DMS153 treated with DMSO at 0.1 percent for 48 hours (cell line): Measurements from ENCODE around the gene ALAS1.

Source experiments
- DNase-seq: peaks from one replicate; lab custom pipeline; 2025; ENCODE audit not compliant: unreplicated experiment; lab: John Stamatoyannopoulos, UW

ALAS1 gene

DNA sequence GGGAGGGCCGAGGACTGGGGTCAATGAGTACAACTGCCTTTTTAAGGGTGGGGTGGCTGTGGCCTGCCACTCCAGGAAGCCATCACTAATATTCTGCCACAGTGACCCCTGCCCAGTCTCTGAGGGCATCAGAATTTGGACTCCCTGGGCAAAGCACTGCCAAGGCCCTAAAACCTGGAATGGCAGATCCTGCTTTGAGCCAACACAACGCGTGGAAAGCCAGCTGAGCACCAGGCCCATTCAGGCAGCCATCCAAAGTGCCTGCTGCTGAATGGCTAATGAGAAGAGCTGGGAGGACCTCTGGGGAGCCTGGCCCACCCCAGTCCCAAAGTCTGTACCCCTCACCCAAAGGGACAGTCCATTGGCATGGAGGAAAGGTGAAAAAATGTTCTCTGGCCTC is 36.0 kb downstream of the ALAS1 start:
- DNase-seq, result no peak

DNA sequence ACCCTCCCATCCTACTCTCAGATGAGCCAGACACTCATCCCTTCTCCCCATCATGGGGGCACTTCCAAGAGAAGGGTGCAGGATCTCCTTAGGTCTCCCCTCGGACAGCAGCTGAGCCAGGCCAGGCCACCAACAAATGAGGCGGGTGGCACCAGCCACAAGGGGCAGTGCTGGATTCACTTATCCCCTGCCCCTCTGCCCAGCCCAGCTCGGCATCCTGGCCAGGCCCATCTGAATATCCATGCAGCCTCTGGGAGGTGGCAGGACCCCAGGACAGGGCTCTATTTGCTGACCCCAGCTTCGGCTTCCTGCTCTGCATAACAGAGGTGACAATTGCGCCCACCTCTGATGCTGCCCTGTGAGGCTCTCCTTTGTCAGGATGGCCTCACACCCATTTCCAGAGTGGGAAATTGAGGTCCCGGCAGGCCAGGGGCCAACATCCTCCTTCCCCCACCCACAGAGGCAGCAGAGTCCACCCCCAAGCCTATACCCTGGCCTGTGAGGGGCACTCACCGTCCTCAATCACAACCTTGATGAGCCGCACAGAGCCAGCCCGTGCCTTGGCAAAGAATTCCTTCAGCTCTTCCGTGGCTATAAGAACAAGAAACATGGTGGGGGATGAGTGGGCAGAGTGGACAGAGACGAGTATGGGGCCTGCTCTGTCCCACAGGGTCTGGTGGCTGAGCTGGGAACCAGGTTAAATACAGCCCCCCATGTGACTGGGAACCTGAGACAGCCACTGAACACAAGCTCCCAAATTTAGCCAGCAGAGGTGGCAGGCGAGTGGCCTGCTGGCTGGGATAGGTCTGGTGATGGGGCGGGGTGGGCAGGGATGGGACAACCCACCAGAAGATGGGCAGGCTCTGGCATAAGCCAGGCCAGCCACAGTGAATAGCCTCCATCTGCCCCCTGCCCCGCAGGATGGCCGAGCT is 36.8 kb downstream of the ALAS1 start:
- no peak for DNase-seq

DNA sequence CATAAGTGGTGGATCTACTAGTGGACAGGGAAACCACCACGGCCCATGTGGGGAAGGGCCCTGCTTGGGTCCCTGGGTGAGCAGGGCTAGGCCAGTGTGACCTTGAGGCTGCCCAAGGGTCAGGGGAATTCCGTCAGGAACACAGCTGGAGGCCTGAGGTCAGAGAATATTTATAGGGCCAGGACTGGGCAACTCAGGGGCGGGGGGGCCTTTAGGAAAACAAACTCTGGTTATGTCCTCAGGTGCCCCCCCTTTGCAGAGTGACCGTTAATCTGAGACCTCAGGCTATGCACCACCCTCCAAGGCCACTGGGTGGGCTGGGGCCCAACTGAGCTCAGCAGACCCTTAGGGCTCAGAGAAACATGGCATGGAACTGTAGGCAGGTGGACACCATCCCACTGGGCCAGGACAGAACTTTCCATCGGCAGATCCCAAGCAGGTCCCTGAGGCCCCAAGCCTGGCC is 38.5 kb downstream of the ALAS1 start:
- DNase-seq, result no peak

DNA sequence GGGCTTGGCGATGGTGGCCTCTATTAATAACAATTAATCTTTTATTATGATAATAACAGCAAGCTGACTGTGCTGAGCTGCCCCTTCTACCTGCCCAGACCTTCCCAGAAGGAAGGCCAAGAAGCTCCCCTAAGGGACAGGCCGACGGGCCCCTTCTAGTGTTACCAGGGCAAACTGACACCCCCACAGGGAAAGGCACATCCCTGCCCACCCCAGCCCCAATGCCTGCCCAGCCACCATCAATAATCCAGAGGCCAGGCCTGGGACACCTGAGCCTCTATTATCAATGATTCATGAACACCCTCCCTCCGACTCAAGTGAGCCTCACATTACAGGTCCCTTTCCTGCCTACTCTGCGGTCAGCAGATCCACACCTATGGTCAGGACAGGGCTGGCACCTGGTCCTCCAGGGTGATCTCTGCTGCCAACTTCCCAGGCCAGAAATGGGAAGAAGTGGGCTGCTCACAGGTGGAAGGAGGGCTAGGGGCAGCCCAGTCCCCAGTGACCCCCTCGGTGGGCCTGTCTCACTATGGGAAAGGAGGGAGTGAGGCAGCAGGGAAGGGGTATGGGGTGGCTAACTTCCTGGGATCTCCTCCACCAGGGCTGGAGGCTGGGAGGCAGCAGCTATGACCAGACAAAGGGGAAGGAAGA is 39.2 kb downstream of the ALAS1 start:
- no peak for DNase-seq

DNA sequence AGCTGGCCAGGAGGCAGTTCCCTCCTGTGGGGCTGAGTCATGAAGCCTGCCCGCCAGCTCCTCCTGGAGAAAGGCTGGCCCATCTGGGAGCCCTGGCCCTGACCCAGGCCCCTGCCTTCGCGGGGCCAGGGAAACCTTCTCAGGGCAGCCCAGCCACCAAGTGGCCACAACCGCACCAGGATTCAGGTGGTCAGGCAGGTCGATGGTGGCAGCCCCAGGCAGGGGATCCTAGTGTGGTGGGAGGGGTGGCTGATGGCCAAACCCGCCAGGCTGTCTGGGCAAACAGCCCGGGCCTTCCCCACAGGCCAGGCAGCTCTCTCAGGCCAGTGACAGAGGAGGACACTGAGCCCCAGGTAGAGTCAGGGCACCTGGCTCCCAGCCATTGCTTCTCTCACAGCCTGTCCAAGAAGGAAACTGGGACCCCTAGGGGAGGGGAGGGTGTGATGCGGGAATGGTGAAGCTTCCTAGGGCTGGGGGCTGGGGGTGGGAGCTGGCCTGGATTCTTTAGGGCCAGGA is 39.8 kb downstream of the ALAS1 start:
- DNase-seq, result no peak

DNA sequence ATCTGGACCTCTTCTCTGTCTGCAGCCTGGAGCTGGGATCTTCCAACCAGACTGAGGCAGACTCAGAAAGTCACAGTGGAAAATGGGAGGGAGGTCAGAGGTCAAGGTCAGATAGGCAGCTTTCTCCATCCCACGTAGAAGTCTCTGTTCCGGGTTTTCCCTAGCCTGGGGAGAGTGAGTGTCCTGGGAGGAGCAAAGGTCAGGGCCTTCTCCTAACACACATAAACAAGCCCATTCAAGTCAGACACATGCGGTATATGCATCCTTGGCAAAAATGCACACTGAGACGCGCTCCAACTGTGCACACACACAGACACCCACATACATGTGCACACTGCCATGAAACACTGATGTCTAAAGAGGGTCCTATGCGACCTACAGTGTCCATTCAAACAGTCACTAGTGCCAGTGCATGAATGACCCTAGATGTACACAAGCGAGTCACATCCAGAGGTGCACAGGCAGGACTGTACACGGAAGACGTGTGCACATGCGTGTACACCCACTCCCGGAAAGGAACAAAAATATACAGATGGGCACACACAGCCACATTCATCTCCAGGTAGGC is 40.3 kb downstream of the ALAS1 start:
- no peak for DNase-seq

DNA sequence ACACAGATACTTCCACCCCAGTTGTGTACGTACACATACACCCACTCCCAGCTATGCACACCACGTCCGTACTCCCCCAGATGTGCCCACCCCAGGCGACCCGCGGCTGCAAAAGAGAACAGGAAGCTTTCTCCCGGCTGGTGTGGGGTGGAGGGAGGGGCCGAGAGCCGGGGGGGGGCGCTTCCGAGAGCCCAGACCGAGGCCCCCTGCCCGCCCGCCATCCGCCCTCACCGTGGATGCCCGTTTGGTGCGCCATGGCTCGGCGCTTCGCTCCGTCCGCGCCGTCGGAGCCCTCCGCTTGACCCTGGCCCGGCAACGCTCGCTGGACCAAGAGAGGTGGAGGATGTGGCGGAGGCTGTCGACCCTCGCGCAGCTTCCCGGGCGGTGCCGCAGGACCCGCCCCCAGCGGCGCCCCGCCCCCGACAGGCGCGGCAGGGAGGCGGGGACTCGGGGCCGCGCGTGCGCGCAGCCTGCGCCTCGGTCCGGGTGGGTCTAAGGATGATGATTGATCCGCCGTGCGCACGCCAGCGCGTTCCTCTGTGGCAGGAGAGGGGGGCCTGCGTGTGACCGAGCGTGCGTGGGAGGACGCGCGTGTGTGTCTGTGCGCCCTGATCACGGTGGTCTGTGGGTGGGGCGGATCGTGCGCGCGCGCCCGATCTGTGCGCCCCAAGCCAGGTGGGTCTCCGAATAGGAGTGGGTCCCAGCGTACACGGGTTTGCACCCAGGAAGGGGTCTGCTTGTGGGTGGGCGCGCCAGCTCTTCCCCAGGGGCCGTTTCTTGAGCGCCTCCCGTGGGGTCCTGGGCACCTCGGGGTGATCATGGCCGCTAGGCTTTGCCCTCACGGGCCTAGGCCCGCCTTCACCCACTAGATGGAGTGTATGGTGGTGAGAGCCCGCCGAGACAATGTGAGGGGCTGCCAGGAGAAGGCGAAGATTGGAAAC is 41.1 kb downstream of the ALAS1 start, which contains the start of gene TWF2:
TSS of gene TWF2 (minus strand) at position 398 of the 941 bp plus-strand sequence. CDS start at position 256, 142 bp downstream.
- no peak for DNase-seq

DNA sequence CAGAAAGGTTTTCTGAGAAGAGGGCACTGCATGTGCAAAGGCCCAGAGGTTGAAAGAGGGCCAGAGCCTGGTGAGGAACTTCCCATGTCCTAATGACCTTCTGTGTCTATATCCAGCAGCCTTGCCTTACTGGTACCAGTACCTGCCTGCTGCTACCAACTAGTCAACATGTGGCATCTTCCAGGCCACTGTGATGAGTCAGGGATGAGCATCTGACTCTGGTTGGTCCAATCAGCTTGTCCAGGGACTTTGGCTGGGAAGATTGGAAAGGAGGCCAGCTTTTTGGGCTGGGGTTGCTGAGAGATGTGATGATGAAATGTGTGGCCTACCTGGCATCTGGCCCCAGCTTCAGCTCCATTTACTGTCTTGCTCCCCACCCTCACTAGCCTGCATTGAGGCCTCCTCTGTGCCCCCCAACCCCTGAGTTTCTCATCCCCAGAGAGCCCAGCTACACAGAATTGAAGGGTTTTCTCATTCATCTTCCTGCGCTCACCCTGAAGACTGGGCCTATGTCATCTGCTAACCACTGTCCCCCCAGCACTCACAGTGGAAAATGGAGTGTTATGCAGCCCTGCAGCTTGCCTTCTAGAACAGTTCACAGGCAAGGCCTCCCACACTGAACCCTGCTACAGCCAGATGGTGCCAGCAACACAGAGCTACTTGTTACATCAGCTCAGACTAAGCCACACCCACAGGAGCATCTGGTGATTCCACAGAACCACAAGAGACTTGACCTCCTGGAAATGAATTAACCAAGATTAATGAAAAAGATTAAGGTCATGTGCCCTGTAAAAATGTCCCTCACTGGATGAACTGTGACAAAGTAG is 42.3 kb downstream of the ALAS1 start:
- DNase-seq, result no peak

DNA sequence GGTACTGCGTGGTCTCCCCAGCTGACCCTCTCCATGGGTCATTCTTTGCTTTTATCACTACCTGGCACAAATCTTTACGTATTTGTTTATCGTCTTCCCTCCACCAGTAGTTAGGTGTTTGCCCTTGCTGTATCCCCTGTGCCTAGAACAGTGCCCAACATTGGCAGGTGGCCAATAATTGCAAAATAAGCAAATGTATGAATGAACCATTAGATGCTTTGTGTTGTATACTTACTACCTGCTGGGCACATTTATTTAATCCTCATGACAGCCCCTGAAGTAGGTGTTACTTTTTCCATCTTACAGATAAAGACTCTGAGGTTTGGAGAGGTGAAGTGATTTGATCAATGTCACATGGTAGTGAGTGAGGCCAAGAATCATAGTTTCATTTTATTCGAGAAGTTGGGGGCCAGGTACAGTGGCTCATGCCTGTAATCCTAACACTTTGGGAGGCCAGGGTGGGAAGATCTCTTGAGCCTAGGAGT is 43.0 kb downstream of the ALAS1 start:
- no peak for DNase-seq

DNA sequence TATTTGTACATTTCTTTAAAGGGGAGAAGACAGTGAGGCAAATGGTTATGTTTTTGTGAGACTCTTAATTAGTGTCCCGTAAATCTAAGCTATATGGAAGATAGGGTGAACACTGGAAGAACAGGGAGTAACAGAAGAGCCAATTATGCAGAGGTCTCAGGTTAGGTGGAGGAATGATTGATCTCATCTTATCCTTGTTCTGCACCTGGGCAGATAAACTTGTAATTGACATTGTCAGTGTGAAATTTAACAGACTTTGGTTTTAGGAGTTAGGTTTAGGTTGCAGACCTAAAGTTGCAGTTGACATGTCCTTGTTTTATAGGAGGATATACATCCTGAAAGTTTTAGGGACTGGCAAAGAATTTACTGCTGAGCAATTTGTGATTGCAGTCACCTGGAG is 44.1 kb downstream of the ALAS1 start:
- DNase-seq, result no peak

DNA sequence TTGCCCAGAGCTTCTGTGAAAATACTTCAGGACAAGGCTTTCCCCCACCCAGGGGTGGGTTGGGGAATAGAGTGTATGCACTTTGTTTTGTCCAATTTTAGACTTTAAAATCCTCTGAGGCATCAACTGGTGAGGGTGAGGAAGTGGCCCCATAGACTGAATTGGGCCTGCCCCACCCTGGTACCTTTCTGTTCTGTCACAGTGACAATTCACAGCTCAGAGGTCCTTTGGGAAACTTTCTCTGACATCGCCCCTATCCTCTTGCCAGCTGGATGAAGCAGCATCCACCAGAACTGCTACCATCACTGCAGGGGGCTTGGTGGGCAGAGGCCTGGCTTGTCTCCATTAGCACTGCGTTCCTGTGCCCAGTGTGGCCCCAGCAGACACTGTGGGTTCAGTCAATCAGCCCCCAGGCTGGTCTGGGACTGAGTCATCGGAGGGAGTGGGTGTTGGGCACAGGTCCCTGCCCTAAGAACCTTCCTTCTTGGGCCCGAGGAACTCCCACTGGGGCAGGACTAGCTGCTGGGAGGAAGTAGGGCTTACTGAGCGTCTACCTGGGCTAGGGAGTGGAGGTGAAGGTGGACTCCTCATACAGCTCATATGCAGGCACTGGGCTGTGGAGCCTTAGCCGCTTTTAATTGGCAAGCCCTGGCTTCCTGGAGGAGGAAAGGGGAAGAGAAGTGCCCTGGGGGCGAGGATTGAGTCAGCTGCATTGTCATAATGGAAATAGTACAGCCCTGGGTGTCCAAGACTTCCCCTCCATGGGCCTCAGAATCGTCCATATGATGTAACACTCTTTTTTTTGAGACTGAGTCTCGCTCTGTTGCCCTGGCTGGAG is 46.0 kb downstream of the ALAS1 start:
- DNase-seq, result no peak

DNA sequence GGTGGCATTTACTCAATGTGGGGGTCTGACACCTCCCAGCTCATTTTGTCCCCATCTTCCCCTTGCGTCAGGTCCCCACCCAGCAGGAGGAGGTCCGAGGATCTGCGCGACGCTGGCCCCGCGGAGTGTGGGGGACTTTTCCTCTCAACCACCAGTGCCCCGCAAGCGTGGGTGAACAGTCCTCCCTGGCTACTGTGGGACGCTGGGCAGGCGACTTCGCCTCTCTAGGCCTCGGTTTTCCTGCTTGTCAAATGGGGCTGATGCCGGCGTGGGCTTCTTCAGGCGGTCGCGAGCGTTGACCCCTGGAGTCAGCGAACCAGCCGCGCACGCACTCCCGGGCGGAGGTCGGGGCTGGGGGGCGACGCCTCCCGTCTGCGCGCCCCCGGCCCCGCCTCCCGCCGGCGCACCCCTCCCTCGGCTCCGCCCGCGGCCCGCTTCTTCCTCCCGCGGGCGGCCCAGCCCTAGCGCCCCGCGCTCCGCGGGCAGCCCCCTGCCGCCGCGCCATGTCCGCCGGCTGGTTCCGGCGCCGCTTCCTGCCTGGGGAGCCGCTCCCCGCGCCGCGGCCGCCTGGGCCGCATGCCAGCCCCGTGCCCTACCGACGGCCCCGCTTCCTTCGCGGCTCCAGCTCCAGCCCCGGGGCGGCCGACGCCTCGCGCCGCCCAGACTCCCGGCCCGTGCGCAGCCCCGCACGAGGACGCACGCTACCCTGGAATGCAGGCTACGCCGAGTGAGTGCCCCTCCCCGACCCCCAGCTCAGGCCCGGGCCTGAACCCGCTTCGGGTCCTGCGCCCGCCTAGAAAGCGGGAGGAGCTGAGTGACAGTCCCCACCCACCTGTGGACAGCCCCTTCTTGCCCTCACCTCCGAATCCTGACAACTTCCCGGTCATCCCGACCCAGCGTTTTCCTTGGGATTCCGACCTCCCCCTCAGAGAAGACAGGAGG is 47.6 kb downstream of the ALAS1 start, which contains the start of gene PPM1M:
TSS of gene PPM1M (plus strand) at position 438 of the 942 bp plus-strand sequence. CDS start at position 504, 66 bp downstream.
- DNase-seq, result no peak

DNA sequence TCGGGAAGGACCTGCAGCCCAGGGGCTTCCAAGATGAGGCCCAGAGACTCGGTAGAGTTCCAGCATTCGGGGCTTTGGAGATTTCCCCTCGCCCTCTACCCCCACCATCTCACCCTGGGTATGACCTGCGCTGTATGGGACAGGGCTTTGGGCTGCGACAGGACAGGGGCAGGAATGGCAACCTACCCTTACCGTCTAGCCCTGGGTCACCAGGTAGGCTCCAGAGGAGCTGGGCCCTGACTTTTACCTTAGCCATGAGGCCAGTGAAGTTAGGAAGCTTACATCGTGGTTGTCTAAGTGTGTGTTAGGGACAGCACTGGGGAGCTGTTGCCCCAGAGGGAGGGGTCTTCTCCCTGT is 48.3 kb downstream of the ALAS1 start:
- no peak for DNase-seq

DNA sequence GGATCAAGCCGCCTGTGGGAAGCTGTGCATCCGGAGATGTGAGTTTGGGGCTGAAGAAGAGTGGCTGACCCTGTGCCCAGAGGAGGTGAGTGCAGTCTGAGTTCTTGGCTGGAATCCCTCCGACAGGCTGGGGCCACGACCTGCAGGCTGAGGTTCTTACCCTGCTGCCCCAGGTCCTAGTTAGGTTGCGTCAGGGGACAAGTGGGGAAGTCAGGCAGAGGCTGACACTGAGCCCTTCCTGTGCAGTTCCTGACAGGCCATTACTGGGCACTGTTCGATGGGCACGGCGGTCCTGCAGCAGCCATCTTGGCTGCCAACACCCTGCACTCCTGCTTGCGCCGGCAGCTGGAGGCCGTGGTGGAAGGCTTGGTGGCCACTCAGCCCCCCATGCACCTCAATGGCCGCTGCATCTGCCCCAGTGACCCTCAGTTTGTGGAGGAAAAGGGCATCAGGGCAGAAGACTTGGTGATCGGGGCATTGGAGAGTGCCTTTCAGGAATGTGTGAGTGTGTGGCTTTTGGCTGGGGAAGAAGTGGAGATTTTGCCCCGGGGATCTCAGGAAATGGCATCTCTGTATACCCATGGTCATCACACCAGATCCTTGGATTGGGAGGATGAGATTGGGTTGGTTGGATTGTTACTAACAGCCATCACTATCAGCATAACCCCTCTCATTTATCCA is 48.9 kb downstream of the ALAS1 start:
- DNase-seq, result no peak

DNA sequence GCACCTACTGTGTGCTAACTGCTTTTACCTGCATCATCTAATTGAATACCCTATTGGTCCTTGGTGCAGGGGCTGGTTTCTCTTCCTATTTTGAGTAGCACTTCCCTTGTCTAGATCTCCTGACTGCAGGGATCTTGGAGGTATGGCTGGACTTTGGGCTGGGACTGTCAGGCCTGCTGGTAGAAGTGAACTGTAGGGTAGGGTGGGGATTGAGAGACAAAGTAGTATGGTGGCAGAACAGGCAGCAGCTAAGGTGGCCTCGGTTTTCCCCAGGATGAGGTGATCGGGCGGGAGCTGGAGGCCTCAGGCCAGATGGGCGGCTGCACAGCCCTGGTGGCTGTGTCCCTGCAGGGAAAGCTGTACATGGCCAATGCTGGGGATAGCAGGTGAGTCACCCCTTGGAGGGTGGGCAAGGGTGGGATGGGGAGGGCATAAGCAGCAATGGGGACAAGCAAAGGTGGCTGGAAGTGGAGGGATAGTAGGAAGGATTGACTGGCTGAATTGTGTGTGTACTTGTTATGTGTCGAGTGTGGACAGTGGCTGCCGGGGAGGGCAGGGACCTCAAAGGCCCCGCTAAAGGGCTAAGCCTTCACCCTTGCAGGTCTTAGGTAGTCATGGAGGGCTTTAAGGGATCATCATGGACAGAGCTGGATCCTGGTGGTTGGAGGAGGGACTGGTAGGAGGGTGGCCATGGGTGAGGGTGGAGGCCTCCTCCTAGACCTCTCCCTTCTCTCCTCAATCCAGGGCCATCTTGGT is 49.6 kb downstream of the ALAS1 start:
- no peak for DNase-seq

DNA sequence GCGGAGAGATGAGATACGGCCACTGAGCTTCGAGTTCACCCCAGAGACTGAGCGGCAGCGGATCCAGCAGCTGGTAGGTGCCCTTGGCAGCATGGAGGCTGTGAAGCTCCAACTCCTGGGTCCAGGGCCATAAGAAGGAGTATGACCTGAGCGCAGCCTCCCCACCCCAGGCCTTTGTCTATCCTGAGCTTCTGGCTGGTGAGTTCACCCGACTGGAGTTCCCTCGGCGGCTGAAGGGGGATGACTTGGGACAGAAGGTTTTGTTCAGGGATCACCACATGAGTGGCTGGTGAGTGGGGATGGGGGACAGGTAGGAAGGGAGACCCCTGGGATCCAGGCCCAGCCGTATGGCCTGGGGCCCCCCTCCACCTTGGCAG is 50.2 kb downstream of the ALAS1 start:
- no peak for DNase-seq
